Mucosa of gallbladder (tissue), 1 donor: ENCODE measurements around the gene DUSP11. TPM values are rescaled to one million over a fixed set of nuclear protein-coding genes. Genes with fewer than 3 reads are reported as not detected.
"Not testable (repeated sequence)": the region's sequence is repeated elsewhere in the genome, so short reads cannot be mapped to it uniquely, and the experiment has no call there.

ENCODE experiments used
- DNase-seq: peaks from one replicate; pipeline ENCODE4 v3.0.0-alpha.2; 2020; ENCODE audit warnings: low spot score
- total RNA-seq: library from RNA; stranded (reverse); gene quantifications from one replicate; pipeline ENCODE4 v1.2.1, GENCODE V29; 2021
- donor health status: DM: no; HTN: no; CAD: no.

DUSP11 gene
- 18.2 TPM for total RNA-seq

GRCh38 chr2:73779467-73780236, at the start of gene DUSP11:
Gene DUSP11 (minus strand): TSS chr2:73780103. CDS start chr2:73779974, 129 bp downstream.
- DNase-seq = peak; percentile 98

- DNase-seq = peak; percentile 97
Observed at GRCh38 chr2:73828818-73829570, 49.1 kb upstream of the DUSP11 start, which contains the start of gene STAMBP. Gene STAMBP (plus strand): TSS chr2:73828961. CDS start chr2:73830857, 1,896 bp downstream.

- DNase-seq = no peak
Observed at GRCh38 chr2:73828389-73828817, 48.5 kb upstream of the DUSP11 start.

GRCh38 chr2:73827660-73828388, 47.9 kb upstream of the DUSP11 start:
- no peak for DNase-seq

- DNase-seq = no peak
Observed at GRCh38 chr2:73827018-73827417, 47.1 kb upstream of the DUSP11 start.

- DNase-seq = no peak
Observed at GRCh38 chr2:73825408-73825807, 45.5 kb upstream of the DUSP11 start.

- DNase-seq = peak; percentile 44
Observed at GRCh38 chr2:73823916-73824523, 44.1 kb upstream of the DUSP11 start.

- no peak for DNase-seq
Observed at GRCh38 chr2:73823416-73823815, 43.5 kb upstream of the DUSP11 start.

- no peak for DNase-seq
Observed at GRCh38 chr2:73822991-73823390, 43.1 kb upstream of the DUSP11 start.

GRCh38 chr2:73822276-73822675, 42.4 kb upstream of the DUSP11 start:
- DNase-seq = no peak

- DNase-seq = no peak
Observed at GRCh38 chr2:73821669-73822068, 41.8 kb upstream of the DUSP11 start.

GRCh38 chr2:73821227-73821626, 41.3 kb upstream of the DUSP11 start:
- no peak for DNase-seq

- DNase-seq = no peak
Observed at GRCh38 chr2:73818296-73818695, 38.4 kb upstream of the DUSP11 start.

GRCh38 chr2:73812635-73813034, 32.7 kb upstream of the DUSP11 start:
- no peak for DNase-seq

GRCh38 chr2:73811878-73812277, 32.0 kb upstream of the DUSP11 start:
- no peak for DNase-seq

- DNase-seq = not testable (repeated sequence)
Observed at GRCh38 chr2:73783883-73784282, 4.0 kb upstream of the DUSP11 start, which contains the start of gene C2orf78. Gene C2orf78 (plus strand): TSS chr2:73784183. CDS start chr2:73784310, 127 bp downstream.

- not testable (repeated sequence) for DNase-seq
Observed at GRCh38 chr2:73783402-73783801, 3.5 kb upstream of the DUSP11 start.

- no peak for DNase-seq
Observed at GRCh38 chr2:73780237-73780582, 307 bp upstream of the DUSP11 start.

- not testable (repeated sequence) for DNase-seq
Observed at GRCh38 chr2:73778867-73779466, 936 bp downstream of the DUSP11 start.

- DNase-seq = no peak
Observed at GRCh38 chr2:73776869-73777519, 2.9 kb downstream of the DUSP11 start.

GRCh38 chr2:73776381-73776780, 3.5 kb downstream of the DUSP11 start:
- DNase-seq = no peak
